Activated CD4-positive, alpha-beta T cell treated with anti-CD3 and anti-CD28 coated beads for 36 hours (primary cell): ENCODE measurements around the gene MSRB1. TPM values are rescaled to one million over a fixed set of nuclear protein-coding genes. Genes with fewer than 3 reads are reported as not detected.
"Not testable (repeated sequence)": the region's sequence is repeated elsewhere in the genome, so short reads cannot be mapped to it uniquely, and the experiment has no call there.

Experiments
- ATAC-seq: fragments of 200-7000 bp; cut with Tn5 transposase; one replicate; pipeline ENCODE4 v1.10.0; 2021; ENCODE audit warnings: mild to moderate bottlenecking, moderate library complexity
- CTCF ChIA-PET: fragments of 350-600 bp; sonication (Branson Sonifier 250); formaldehyde crosslinking; loops from one replicate; lab custom pipeline; 2021; ENCODE audit warnings: antibody characterized with exemption; lab: Charles Lee
- POLR2A ChIA-PET: fragments of 350-600 bp; sonication (Branson Sonifier 250); formaldehyde crosslinking; loops from one replicate; lab custom pipeline; 2021; ENCODE audit warnings: antibody characterized with exemption, inconsistent platforms; lab: Charles Lee
- DNase-seq: peaks from one replicate; pipeline ENCODE4 v3.0.0-alpha.2; 2020
- H3K27ac Mint-ChIP-seq: one replicate; pipeline ENCODE4 v1.8.0; 2021; ENCODE audit warnings: mixed read lengths
- H3K27me3 Mint-ChIP-seq: one replicate; pipeline ENCODE4 v1.8.0; 2021; ENCODE audit warnings: mixed read lengths
- H3K36me3 Mint-ChIP-seq: one replicate; pipeline ENCODE4 v1.8.0; 2021; ENCODE audit warnings: low read depth, mixed read lengths
- H3K4me1 Mint-ChIP-seq: one replicate; pipeline ENCODE4 v1.8.0; 2021; ENCODE audit warnings: mixed read lengths
- H3K4me3 Mint-ChIP-seq: one replicate; pipeline ENCODE4 v1.8.0; 2021; ENCODE audit warnings: mild to moderate bottlenecking, moderate library complexity, mixed read lengths
- H3K9me3 Mint-ChIP-seq: one replicate; pipeline ENCODE4 v1.8.0; 2021; ENCODE audit warnings: low read depth, mixed read lengths
- intact Hi-C, 2 experiments: fragments of 100-400 bp; cut with DNase I in 1 of 2; cut with micrococcal nuclease in 1 of 2; formaldehyde crosslinking; loops; one replicate each; pipeline versions ENCODE4 v1.14.2 to v1.15.1; 2022 to 2024; cut with DNase I, micrococcal nuclease
- total RNA-seq, 2 experiments: library from RNA; stranded (reverse); gene quantifications; one replicate each; pipeline ENCODE4 v1.2.3, GENCODE V29; 2021

The MSRB1 gene
- total RNA-seq, 2 experiments from 2014 or later = 17.3 to 21.8 TPM

GRCh38 chr16:1903845-1904840, 38.9 kb downstream of the MSRB1 start:
- intact Hi-C loops = no loop called here
- no peak for ATAC-seq
- CTCF ChIA-PET = no interaction called here
- Mint-ChIP-seq H3K4me1 (no peaks in the 10 kb centered on the region), H3K27ac (no peak overlapping the region), H3K27me3 (no peaks in the 10 kb centered on the region), H3K4me3 (no peak overlapping the region), H3K9me3 (no peaks in the 10 kb centered on the region), H3K36me3 (no peaks in the 10 kb centered on the region)
- no peak for DNase-seq
- POLR2A ChIA-PET = no interaction called here

- intact Hi-C loops = no loop called here
- ATAC-seq (no peak), DNase-seq (no peak)
- CTCF ChIA-PET = no interaction called here
- POLR2A ChIA-PET = no interaction called here
- Mint-ChIP-seq H3K27me3 (no peaks in the 10 kb centered on the region), H3K4me1 (no peaks in the 10 kb centered on the region), H3K9me3 (no peaks in the 10 kb centered on the region), H3K36me3 (no peaks in the 10 kb centered on the region), H3K27ac (no peak overlapping the region), H3K4me3 (no peak overlapping the region)
Observed at GRCh38 chr16:1903220-1903574, 39.8 kb downstream of the MSRB1 start.

GRCh38 chr16:1902547-1903219, 40.3 kb downstream of the MSRB1 start:
- CTCF ChIA-PET = interaction anchor here (0.6 to 0.7 kb wide), 2 partner anchors 13 to 881 kb away, joined by 3 read pairs; no protein-coding TSS in a partner anchor
- DNase-seq = no peak
- intact Hi-C loops = no loop called here
- Mint-ChIP-seq H3K36me3 (no peaks in the 10 kb centered on the region), H3K9me3 (no peaks in the 10 kb centered on the region), H3K4me3 (no peak overlapping the region), H3K27ac (no peak overlapping the region), H3K27me3 (no peaks in the 10 kb centered on the region), H3K4me1 (no peaks in the 10 kb centered on the region)
- POLR2A ChIA-PET = no interaction called here
- ATAC-seq = no peak

GRCh38 chr16:1900452-1900774, 42.6 kb downstream of the MSRB1 start:
- Mint-ChIP-seq H3K4me1 (no peaks in the 10 kb centered on the region), H3K27me3 (no peaks in the 10 kb centered on the region), H3K36me3 (no peaks in the 10 kb centered on the region), H3K9me3 (no peaks in the 10 kb centered on the region), H3K4me3 (no peak overlapping the region), H3K27ac (no peak overlapping the region)
- ChIA-PET POLR2A (no interaction called here), CTCF (no interaction called here)
- intact Hi-C loops = no loop called here
- no peak for DNase-seq
- no peak for ATAC-seq

- CTCF ChIA-PET = no interaction called here
- DNase-seq (no peak), ATAC-seq (no peak)
- H3K36me3 Mint-ChIP-seq = no peaks in the 10 kb centered on the region
- no peak overlapping the region for H3K27ac Mint-ChIP-seq
- H3K4me3 Mint-ChIP-seq = no peak overlapping the region
- H3K27me3 Mint-ChIP-seq = no peaks in the 10 kb centered on the region
- intact Hi-C loops = no loop called here
- POLR2A ChIA-PET = no interaction called here
- H3K4me1 Mint-ChIP-seq = no peaks in the 10 kb centered on the region
- no peaks in the 10 kb centered on the region for H3K9me3 Mint-ChIP-seq
Observed at GRCh38 chr16:1899641-1900451, 43.2 kb downstream of the MSRB1 start.

GRCh38 chr16:1897692-1898091, 45.3 kb downstream of the MSRB1 start:
- H3K4me1 Mint-ChIP-seq, intact Hi-C loops, H3K36me3 Mint-ChIP-seq, H3K27ac Mint-ChIP-seq, POLR2A ChIA-PET, H3K27me3 Mint-ChIP-seq, H3K4me3 Mint-ChIP-seq, DNase-seq, ATAC-seq, H3K9me3 Mint-ChIP-seq: not testable (repeated sequence)
- CTCF ChIA-PET = interaction anchor here (0.6 kb wide), 2 partner anchors 50 to 70 kb away, joined by 3 to 5 read pairs; no protein-coding TSS in a partner anchor

- intact Hi-C loops = no loop called here
- ATAC-seq (no peak), DNase-seq (no peak)
- ChIA-PET POLR2A (no interaction called here), CTCF (interaction anchor here (0.8 kb wide), 1 partner anchor 33 kb away, joined by 5 read pairs; no protein-coding TSS in a partner anchor)
- no peak overlapping the region for H3K27ac Mint-ChIP-seq
- no peaks in the 10 kb centered on the region for H3K36me3 Mint-ChIP-seq
- no peak overlapping the region for H3K4me3 Mint-ChIP-seq
- no peaks in the 10 kb centered on the region for H3K9me3 Mint-ChIP-seq
- H3K4me1 Mint-ChIP-seq = no peaks in the 10 kb centered on the region
- peaks cover 1% of the 10 kb centered on the region for H3K27me3 Mint-ChIP-seq
Observed at GRCh38 chr16:1895949-1896675, 46.9 kb downstream of the MSRB1 start.

GRCh38 chr16:1895068-1895467, 47.9 kb downstream of the MSRB1 start:
- intact Hi-C loops = no loop called here
- H3K4me3 Mint-ChIP-seq = no peak overlapping the region
- no peaks in the 10 kb centered on the region for H3K9me3 Mint-ChIP-seq
- H3K36me3 Mint-ChIP-seq = no peaks in the 10 kb centered on the region
- ATAC-seq (no peak), DNase-seq (no peak)
- H3K27ac Mint-ChIP-seq = no peak overlapping the region
- CTCF ChIA-PET = interaction anchor here (0.8 kb wide), 1 partner anchor 34 kb away, joined by 5 read pairs; no protein-coding TSS in a partner anchor
- POLR2A ChIA-PET = no interaction called here
- peaks cover 3% of the 10 kb centered on the region for H3K27me3 Mint-ChIP-seq
- H3K4me1 Mint-ChIP-seq = no peaks in the 10 kb centered on the region

GRCh38 chr16:1890708-1891050, 52.3 kb downstream of the MSRB1 start:
- no peak for DNase-seq
- Mint-ChIP-seq H3K27me3 (peaks cover 5% of the 10 kb centered on the region), H3K4me3 (no peak overlapping the region), H3K4me1 (no peaks in the 10 kb centered on the region), H3K27ac (no peak overlapping the region), H3K9me3 (no peaks in the 10 kb centered on the region), H3K36me3 (no peaks in the 10 kb centered on the region)
- ChIA-PET POLR2A (no interaction called here), CTCF (no interaction called here)
- intact Hi-C loops = no loop called here
- ATAC-seq = no peak

GRCh38 chr16:1890024-1890707, 52.8 kb downstream of the MSRB1 start:
- DNase-seq = no peak

More at GRCh38 chr16:1890024-1890707, 52.8 kb downstream of the MSRB1 start:
- H3K36me3 Mint-ChIP-seq = no peaks in the 10 kb centered on the region
- H3K27me3 Mint-ChIP-seq = peaks cover 5% of the 10 kb centered on the region
- intact Hi-C loops = no loop called here
- no peak overlapping the region for H3K27ac Mint-ChIP-seq
- no peaks in the 10 kb centered on the region for H3K9me3 Mint-ChIP-seq
- POLR2A ChIA-PET = no interaction called here
- no peak for ATAC-seq
- no peaks in the 10 kb centered on the region for H3K4me1 Mint-ChIP-seq
- no peak overlapping the region for H3K4me3 Mint-ChIP-seq
- CTCF ChIA-PET = interaction anchor here (0.6 kb wide), 1 partner anchor 933 kb away, joined by 4 read pairs; no protein-coding TSS in a partner anchor
